ENCODE results near the gene HEPACAM2.

- TF ChIP-seq POLR2A (IDR thresholded peaks at IDR 0.05; ENCODE audit: control extremely low read depth in 1 of 2, low read depth in 2 of 2, low read length in 2 of 2) = no peak
- no peak for TF ChIP-seq USF2 (IDR thresholded peaks at IDR 0.05; ENCODE audit: low read length)
- no peak for TF ChIP-seq CTCF (IDR thresholded peaks at IDR 0.05; ENCODE audit: control extremely low read depth in 1 of 3, insufficient read depth in 1 of 3, low read depth in 1 of 3, low read length in 3 of 3)
Measured at GRCh38 chr7:93205046-93205445, 21.2 kb downstream of the HEPACAM2 start.
